HFFc6 (cell line): ENCODE measurements around the gene UCKL1. TPM values are rescaled to one million over a fixed set of nuclear protein-coding genes. Genes with fewer than 3 reads are reported as not detected.
"Not testable (repeated sequence)": the region's sequence is repeated elsewhere in the genome, so short reads cannot be mapped to it uniquely, and the experiment has no call there.

Experiments used
- DNase-seq: peaks from one replicate; pipeline ENCODE4 v3.0.0-alpha.2; 2018
- H3K27ac Mint-ChIP-seq: 2 replicates; pipeline ENCODE4 v1.8.0; 2020; ENCODE audit warnings: mild to moderate bottlenecking, mixed read lengths
- H3K27me3 Mint-ChIP-seq: 2 replicates; pipeline ENCODE4 v1.8.0; 2021; ENCODE audit warnings: mild to moderate bottlenecking, moderate library complexity, mixed read lengths; ENCODE audit not compliant: insufficient read depth
- H3K36me3 Mint-ChIP-seq: 2 replicates; pipeline ENCODE4 v1.8.0; 2021; ENCODE audit warnings: low read depth, mixed read lengths
- H3K4me1 Mint-ChIP-seq: 2 replicates; pipeline ENCODE4 v1.8.0; 2020; ENCODE audit warnings: low read depth, mixed read lengths
- H3K4me3 Mint-ChIP-seq: 2 replicates; pipeline ENCODE4 v1.8.0; 2020; ENCODE audit warnings: mild to moderate bottlenecking, moderate library complexity, mixed read lengths
- H3K9me3 Mint-ChIP-seq: 2 replicates; pipeline ENCODE4 v1.8.0; 2020; ENCODE audit warnings: mild to moderate bottlenecking, mixed read lengths
- total RNA-seq, 6 experiments: library from RNA; stranded (reverse); fragmentation: NEBNext Ultra II Directional; extraction: Animal tissue kit (Norgen Biotek cat#: 25700); gene quantifications; 2 replicates in 1 of 6; 3 replicates in 5 of 6; pipeline ENCODE4 v1.2.3, GENCODE V29; 2021
- TF ChIP-seq, protein P1 (sequence below): fragments of 200-600 bp; sonication (generic); IDR thresholded peaks from 2 replicates; pipeline ENCODE4 v1.5.0; 2021; ENCODE audit warnings: antibody characterized with exemption, mild to moderate bottlenecking

The UCKL1 gene
- total RNA-seq, 6 experiments from 2014 or later = 17.2 to 21.7 (median 19.4) TPM

GRCh38 chr20:63978319-63979228, 22.4 kb upstream of the UCKL1 start:
- no peaks in the 10 kb centered on the region for H3K9me3 Mint-ChIP-seq
- H3K4me3 Mint-ChIP-seq = peak overlapping the region; percentile 68
- TF ChIP-seq, protein P1, sequence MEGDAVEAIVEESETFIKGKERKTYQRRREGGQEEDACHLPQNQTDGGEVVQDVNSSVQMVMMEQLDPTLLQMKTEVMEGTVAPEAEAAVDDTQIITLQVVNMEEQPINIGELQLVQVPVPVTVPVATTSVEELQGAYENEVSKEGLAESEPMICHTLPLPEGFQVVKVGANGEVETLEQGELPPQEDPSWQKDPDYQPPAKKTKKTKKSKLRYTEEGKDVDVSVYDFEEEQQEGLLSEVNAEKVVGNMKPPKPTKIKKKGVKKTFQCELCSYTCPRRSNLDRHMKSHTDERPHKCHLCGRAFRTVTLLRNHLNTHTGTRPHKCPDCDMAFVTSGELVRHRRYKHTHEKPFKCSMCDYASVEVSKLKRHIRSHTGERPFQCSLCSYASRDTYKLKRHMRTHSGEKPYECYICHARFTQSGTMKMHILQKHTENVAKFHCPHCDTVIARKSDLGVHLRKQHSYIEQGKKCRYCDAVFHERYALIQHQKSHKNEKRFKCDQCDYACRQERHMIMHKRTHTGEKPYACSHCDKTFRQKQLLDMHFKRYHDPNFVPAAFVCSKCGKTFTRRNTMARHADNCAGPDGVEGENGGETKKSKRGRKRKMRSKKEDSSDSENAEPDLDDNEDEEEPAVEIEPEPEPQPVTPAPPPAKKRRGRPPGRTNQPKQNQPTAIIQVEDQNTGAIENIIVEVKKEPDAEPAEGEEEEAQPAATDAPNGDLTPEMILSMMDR = no peak
- DNase-seq = no peak
- peak overlapping the region; percentile 40; the same call in 1 of the 2 replicates for H3K27ac Mint-ChIP-seq
- H3K4me1 Mint-ChIP-seq = peaks cover 54% of the 10 kb centered on the region
- H3K27me3 Mint-ChIP-seq = no peaks in the 10 kb centered on the region; the same call in none of the 2 replicates
- peaks cover 17% of the 10 kb centered on the region for H3K36me3 Mint-ChIP-seq

- no peaks in the 10 kb centered on the region for H3K9me3 Mint-ChIP-seq
- TF ChIP-seq, protein P1 = no peak
- peak; percentile 43 for DNase-seq
- peak overlapping the region; percentile 40 for H3K27ac Mint-ChIP-seq
- peaks cover 55% of the 10 kb centered on the region for H3K4me1 Mint-ChIP-seq
- H3K4me3 Mint-ChIP-seq = peak overlapping the region; percentile 22; the same call in 1 of the 2 replicates
- H3K27me3 Mint-ChIP-seq = no peaks in the 10 kb centered on the region; the same call in none of the 2 replicates
- H3K36me3 Mint-ChIP-seq = peaks cover 12% of the 10 kb centered on the region
Measured at GRCh38 chr20:63977739-63978276, 21.6 kb upstream of the UCKL1 start.

DNA sequence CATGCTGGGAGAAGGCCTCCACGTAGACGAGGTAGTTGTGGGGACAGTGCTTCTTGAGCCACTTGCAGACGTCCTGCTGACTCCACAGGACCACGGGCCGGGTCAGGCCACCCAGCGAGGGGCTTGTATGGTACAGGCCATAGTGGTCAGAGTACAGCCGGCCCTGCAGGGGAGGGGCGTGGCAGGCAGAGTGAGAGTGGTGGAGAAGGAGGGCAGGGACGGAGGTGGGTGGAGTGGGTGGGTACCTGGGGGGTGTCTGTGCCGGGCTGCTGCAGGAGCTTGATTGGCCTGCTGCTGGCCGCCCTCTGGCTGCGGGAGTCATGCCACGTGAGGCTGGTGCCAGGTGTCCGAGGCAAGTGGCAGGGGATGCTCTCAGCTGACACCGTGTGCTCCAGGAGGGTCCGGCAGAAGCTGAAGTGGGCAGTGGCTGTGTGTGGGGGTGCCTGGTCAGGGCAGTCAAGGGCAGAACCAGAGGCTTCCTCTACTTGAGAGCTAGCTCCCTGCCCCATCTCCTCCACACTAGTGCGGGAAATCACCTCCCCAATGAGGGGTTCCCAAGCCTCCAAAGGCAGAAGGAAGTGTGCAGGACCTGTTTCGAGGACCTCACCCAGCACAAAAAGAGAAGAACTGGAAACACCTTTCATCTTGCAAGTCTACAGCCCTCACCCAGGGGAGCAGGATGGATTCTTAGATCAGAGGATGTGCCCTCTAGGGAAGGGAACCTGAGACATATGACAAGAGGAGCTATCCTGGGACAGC, 20.9 kb upstream of the UCKL1 start:
- no peak for DNase-seq
- H3K4me3 Mint-ChIP-seq = no peak overlapping the region
- peaks cover 5% of the 10 kb centered on the region; the same call in 1 of the 2 replicates for H3K36me3 Mint-ChIP-seq
- H3K27ac Mint-ChIP-seq = peak overlapping the region; percentile 40
- H3K27me3 Mint-ChIP-seq = no peaks in the 10 kb centered on the region; the same call in none of the 2 replicates
- no peaks in the 10 kb centered on the region for H3K9me3 Mint-ChIP-seq
- H3K4me1 Mint-ChIP-seq = peaks cover 52% of the 10 kb centered on the region
- TF ChIP-seq, protein P1 = no peak

DNA sequence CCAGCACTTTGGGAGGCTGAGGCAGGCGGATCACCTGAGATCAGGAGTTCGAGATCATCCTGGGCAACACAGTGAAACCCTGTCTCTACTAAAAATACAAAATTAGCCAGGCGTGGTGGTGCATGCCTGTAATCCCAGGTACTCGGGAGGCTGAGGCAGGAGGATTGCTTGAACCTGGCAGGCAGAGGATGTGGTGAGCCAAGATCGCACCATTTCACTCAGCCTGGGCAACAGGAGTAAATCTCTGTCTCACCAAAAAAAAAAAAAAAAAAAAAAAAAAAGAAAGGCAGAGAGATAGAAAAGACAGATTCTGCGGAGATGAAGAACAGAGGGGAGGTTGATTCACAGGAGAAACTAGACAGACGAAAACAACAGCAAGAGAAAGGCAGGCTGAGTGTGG, 20.3 kb upstream of the UCKL1 start:
- not testable (repeated sequence) for H3K36me3 Mint-ChIP-seq, H3K9me3 Mint-ChIP-seq, DNase-seq, H3K27ac Mint-ChIP-seq, H3K4me3 Mint-ChIP-seq, H3K27me3 Mint-ChIP-seq
- peaks cover 47% of the 10 kb centered on the region for H3K4me1 Mint-ChIP-seq

DNA sequence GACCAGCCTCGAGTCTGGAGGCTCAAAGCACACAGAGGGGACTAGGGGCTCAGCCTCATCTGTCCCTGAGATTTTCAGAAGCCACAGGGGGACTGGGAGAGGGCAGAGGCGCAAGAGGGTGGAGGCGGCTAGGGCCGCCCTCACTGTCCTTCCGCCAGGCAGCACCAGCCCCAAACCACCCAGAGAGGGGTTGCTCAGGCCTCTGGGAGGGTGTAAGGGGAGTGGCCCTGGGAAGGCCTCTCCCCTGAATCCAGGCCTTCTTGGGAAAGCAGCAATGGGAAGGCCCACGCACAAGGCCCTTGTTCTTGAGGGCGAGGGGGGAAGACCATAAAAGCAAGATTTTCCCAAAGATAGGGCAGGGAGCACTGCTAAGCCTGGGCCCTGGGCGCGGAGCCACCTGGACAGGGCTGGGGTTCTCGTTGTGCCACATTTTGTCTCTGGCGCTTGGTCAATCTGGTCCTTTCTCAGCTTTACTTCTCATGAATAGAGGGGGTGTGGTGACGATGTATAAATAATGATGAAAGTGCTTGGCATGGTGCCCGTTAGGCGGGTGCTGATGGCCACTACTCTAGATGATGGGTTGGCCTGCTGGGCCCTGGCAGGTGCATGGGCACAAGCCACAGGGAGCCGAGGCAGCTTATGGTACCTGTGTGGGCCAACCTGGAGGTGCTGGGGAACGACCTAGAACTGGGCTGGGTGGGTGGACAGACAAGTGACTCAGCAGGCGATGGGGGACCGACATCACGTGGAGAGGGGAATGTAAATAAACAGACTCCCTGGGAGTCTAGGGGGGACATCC, 18.4 kb upstream of the UCKL1 start:
- TF ChIP-seq, protein P1 = no peak
- Mint-ChIP-seq H3K9me3 (no peaks in the 10 kb centered on the region), H3K27me3 (no peaks in the 10 kb centered on the region; the same call in none of the 2 replicates), H3K4me1 (peaks cover 34% of the 10 kb centered on the region), H3K36me3 (no peaks in the 10 kb centered on the region), H3K27ac (no peak overlapping the region), H3K4me3 (no peak overlapping the region)
- no peak for DNase-seq
